ENCODE results near the gene ANK3. TPM values are rescaled to one million over a fixed set of nuclear protein-coding genes. Genes with fewer than 3 reads are reported as not detected.

Gene ANK3
- total RNA-seq = 3.3 and 5.4 TPM in 2 replicates

GRCh38 chr10:60389413-60390025 is at the start of gene ANK3:
ANK3 (minus strand) TSS chr10:60389875; CDS start chr10:60389538, 337 bp downstream.

